Stimulated activated CD8-positive, alpha-beta memory T cell treated with anti-CD3 and anti-CD28 coated beads, Interleukin-7, amount 100 ng/mL, for 24 hours (primary cell): ENCODE measurements around the gene MACROD2.

Experiments used
- DNase-seq: peaks from one replicate; pipeline ENCODE4 v3.0.0-alpha.2; 2020; ENCODE audit warnings: low read depth

The MACROD2 gene

GRCh38 chr20:15593081-15593480 is 1597.8 kb downstream of the MACROD2 start:
- DNase-seq: no peak

- DNase-seq: no peak
These were observed 1598.9 kb downstream of the MACROD2 start for GRCh38 chr20:15594158-15594695.

- no peak for DNase-seq
These were observed 1601.0 kb downstream of the MACROD2 start for GRCh38 chr20:15596220-15596890.

GRCh38 chr20:15597306-15597705 is 1602.0 kb downstream of the MACROD2 start:
- DNase-seq: no peak

GRCh38 chr20:15599961-15600360 is 1604.6 kb downstream of the MACROD2 start:
- DNase-seq: no peak

- no peak for DNase-seq
These were observed 1605.2 kb downstream of the MACROD2 start for GRCh38 chr20:15600565-15600964.

- DNase-seq: no peak
These were observed 1608.2 kb downstream of the MACROD2 start for GRCh38 chr20:15603506-15603905.

- no peak for DNase-seq
These were observed 1608.9 kb downstream of the MACROD2 start for GRCh38 chr20:15603978-15604805.

GRCh38 chr20:15609921-15610320 is 1614.6 kb downstream of the MACROD2 start:
- no peak for DNase-seq

GRCh38 chr20:15610787-15611186 is 1615.5 kb downstream of the MACROD2 start:
- no peak for DNase-seq

GRCh38 chr20:15611541-15611940 is 1616.2 kb downstream of the MACROD2 start:
- no peak for DNase-seq

GRCh38 chr20:15612198-15612597 is 1616.9 kb downstream of the MACROD2 start:
- no peak for DNase-seq

GRCh38 chr20:15612769-15613168 is 1617.5 kb downstream of the MACROD2 start:
- DNase-seq: no peak

GRCh38 chr20:15613530-15613929 is 1618.2 kb downstream of the MACROD2 start:
- no peak for DNase-seq

GRCh38 chr20:15616626-15617025 is 1621.3 kb downstream of the MACROD2 start:
- no peak for DNase-seq

GRCh38 chr20:15618110-15618509 is 1622.8 kb downstream of the MACROD2 start:
- DNase-seq: no peak

GRCh38 chr20:15618912-15619311 is 1623.6 kb downstream of the MACROD2 start:
- DNase-seq: no peak

GRCh38 chr20:15619341-15619740 is 1624.0 kb downstream of the MACROD2 start:
- DNase-seq: no peak

GRCh38 chr20:15619816-15620215 is 1624.5 kb downstream of the MACROD2 start:
- no peak for DNase-seq

GRCh38 chr20:15622368-15622767 is 1627.1 kb downstream of the MACROD2 start:
- no peak for DNase-seq

GRCh38 chr20:15623215-15623614 is 1627.9 kb downstream of the MACROD2 start:
- no peak for DNase-seq

GRCh38 chr20:15625981-15626380 is 1630.7 kb downstream of the MACROD2 start:
- no peak for DNase-seq

GRCh38 chr20:15627089-15627488 is 1631.8 kb downstream of the MACROD2 start:
- DNase-seq: no peak
